OCI-LY3 (cell line): ENCODE data around the gene PXDN.

Source experiments
- CTCF ChIP-seq: fragments of 200-600, 300-600 bp; sonication (generic); IDR thresholded peaks from 2 replicates; pipeline ENCODE4 v1.5.1; 2014; ENCODE audit warnings: antibody characterized with exemption, low read length, low read depth
- EZH2phosphoT487 ChIP-seq: fragments of 200-600 bp; shearing (Covaris generic); IDR thresholded peaks from 2 replicates; pipeline ENCODE4 v1.6.1; 2018; ENCODE audit warnings: antibody characterized with exemption, mixed run types, low read depth

GRCh38 chr2:1638281-1638860 lies 105.9 kb downstream of the PXDN start:
- TF ChIP-seq CTCF (no peak), EZH2phosphoT487 (no peak)
